HepG2 (cell line): ENCODE measurements around the gene MEAK7. TPM values are rescaled to one million over a fixed set of nuclear protein-coding genes. Genes with fewer than 3 reads are reported as not detected.

Experiments used
- CBX1 ChIP-seq: IDR thresholded peaks from one replicate; pipeline ENCODE4 v1.6.1; 2016; ENCODE audit warnings: antibody characterized with exemption, low read depth
- FOXA1 ChIP-seq, 2 experiments: fragments of 450-650 bp in 1 of 2; sonication (generic) in 1 of 2; formaldehyde crosslinking in 1 of 2; IDR thresholded peaks; 2 replicates each; pipeline versions ENCODE4 v1.4.0 to v1.6.1; 2016 to 2020; ENCODE audit warnings: missing genetic modification reagents in 1 of 2
- HES4 ChIP-seq: sonication (generic); formaldehyde crosslinking; IDR thresholded peaks from 2 replicates; pipeline ENCODE4 v1.9.0; 2021; ENCODE audit warnings: mild to moderate bottlenecking, missing genetic modification reagents, borderline replicate concordance
- NCOR1 ChIP-seq: fragments of 200-600 bp; sonication (generic); IDR thresholded peaks from 2 replicates; pipeline ENCODE4 v1.7.0; 2017; ENCODE audit warnings: antibody characterized with exemption, low read length, borderline replicate concordance
- SALL1 ChIP-seq: sonication (generic); formaldehyde crosslinking; IDR thresholded peaks from 2 replicates; pipeline ENCODE4 v1.8.0; 2022; ENCODE audit warnings: mild to moderate bottlenecking, missing genetic modification reagents
- ZNF317 ChIP-seq: sonication (generic); formaldehyde crosslinking; IDR thresholded peaks from 2 replicates; pipeline ENCODE4 v1.5.0; 2020; ENCODE audit warnings: mild to moderate bottlenecking, missing genetic modification reagents
- ZNF329 ChIP-seq: sonication (generic); formaldehyde crosslinking; IDR thresholded peaks from 2 replicates; pipeline ENCODE4 v1.9.0; 2021; ENCODE audit warnings: low read depth, mild to moderate bottlenecking, missing genetic modification reagents
- polyA plus RNA-seq, 8 experiments: library from polyadenylated mRNA; depleted of rRNA in 3 of 8; stranded (reverse) in 7 of 8; unstranded in 1 of 8; fragments of >200 nt; fragmentation: Illumina TruSeq in 4 of 8; extraction: Trizol in 4 of 8; gene quantifications; 2 replicates each; pipeline versions ENCODE4 v1.2.1 to v1.2.3, GENCODE V29; 2011 to 2016; ENCODE audit warnings: low read depth in 4 of 8, missing spikeins in 1 of 8, mixed read lengths in 1 of 8; ENCODE audit not compliant: insufficient read depth in 1 of 8
- total RNA-seq, 5 experiments: library from RNA; depleted of rRNA; stranded (reverse); fragments of >200 nt; fragmentation: Illumina TruSeq; extraction: Trizol; gene quantifications; 2 replicates each; pipeline ENCODE4 v1.2.3, GENCODE V29; 2016; ENCODE audit warnings: low read depth in 1 of 5
- TF ChIP-seq, protein P1 (sequence below), 2 experiments: sonication (generic) in 1 of 2; formaldehyde crosslinking in 1 of 2; IDR thresholded peaks; 2 replicates each; pipeline versions ENCODE4 v1.6.1 to v1.9.0; 2014 to 2022; ENCODE audit warnings: antibody characterized with exemption in 1 of 2, borderline replicate concordance in 1 of 2, inconsistent platforms in 1 of 2, low read depth in 1 of 2, missing genetic modification reagents in 1 of 2
- TF ChIP-seq, protein P2 (sequence below): sonication (generic); formaldehyde crosslinking; IDR thresholded peaks from 2 replicates; pipeline ENCODE4 v1.5.1; 2020; ENCODE audit warnings: missing genetic modification reagents, mild to moderate bottlenecking, borderline replicate concordance
- TF ChIP-seq, protein P3 (sequence below): sonication (generic); formaldehyde crosslinking; IDR thresholded peaks from 2 replicates; pipeline ENCODE4 v1.8.1; 2022; ENCODE audit warnings: low read depth, mild to moderate bottlenecking, missing genetic modification reagents
- TF ChIP-seq, protein P4 (sequence below): sonication (generic); formaldehyde crosslinking; conservative IDR thresholded peaks from 2 replicates; pipeline ENCODE4 v1.4.0; 2020; ENCODE audit warnings: mild to moderate bottlenecking, missing genetic modification reagents, moderate library complexity

The MEAK7 gene
- total and polyA plus RNA-seq, 2 of the 13 experiments (the other 11 are each of a cell fraction or from before 2014, with no cell fraction given), result 11.8 to 14.7 TPM

DNA sequence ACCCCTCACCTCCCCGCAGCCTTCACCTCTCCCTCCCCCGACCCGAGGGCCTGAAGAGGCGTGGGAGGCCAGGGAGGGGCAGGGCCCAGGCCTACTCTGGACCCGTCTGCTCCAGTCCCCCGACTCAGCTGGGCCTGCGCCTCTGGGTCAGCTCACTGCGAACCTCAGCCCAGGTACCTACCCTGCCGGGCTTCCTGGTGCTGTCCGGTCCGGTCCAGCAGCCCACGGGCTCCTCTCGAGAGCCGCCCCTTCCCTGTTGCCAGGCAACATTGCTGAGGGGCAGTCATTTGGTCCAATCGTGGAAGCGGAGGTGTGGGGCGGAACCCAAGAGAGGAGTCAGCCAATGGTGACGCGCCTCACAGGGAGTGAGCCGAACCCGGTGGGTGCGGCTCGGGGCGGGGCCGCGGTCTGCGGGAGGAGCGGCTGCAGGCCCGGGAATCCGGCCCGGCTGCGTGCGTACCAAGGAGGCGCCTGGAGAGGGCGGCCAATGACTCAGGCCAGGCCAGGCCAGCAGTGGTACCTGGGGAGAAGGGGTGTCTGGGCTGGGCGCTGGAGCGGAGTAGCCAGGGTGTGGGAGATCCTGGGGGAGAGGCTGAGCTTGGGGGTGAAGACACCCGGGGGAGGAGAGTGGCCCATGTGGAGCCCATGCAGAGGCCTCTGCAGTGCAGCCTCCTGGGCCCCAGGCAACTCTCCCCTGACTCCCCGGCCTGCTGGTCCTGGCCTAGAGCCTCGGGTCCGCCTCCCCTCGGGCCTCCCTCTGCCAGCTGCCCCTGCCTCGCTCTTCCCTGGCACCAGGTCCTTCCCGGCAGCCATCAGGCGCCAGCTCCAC lies at the start of gene MEAK7 (continued):
- TF ChIP-seq, protein P1, sequence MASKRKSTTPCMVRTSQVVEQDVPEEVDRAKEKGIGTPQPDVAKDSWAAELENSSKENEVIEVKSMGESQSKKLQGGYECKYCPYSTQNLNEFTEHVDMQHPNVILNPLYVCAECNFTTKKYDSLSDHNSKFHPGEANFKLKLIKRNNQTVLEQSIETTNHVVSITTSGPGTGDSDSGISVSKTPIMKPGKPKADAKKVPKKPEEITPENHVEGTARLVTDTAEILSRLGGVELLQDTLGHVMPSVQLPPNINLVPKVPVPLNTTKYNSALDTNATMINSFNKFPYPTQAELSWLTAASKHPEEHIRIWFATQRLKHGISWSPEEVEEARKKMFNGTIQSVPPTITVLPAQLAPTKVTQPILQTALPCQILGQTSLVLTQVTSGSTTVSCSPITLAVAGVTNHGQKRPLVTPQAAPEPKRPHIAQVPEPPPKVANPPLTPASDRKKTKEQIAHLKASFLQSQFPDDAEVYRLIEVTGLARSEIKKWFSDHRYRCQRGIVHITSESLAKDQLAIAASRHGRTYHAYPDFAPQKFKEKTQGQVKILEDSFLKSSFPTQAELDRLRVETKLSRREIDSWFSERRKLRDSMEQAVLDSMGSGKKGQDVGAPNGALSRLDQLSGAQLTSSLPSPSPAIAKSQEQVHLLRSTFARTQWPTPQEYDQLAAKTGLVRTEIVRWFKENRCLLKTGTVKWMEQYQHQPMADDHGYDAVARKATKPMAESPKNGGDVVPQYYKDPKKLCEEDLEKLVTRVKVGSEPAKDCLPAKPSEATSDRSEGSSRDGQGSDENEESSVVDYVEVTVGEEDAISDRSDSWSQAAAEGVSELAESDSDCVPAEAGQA (IDR thresholded peaks at IDR 0.05; ENCODE audit: low read depth), result no peak
- TF ChIP-seq, protein P1 (CRISPR knock-in tag; IDR thresholded peaks at IDR 0.05; ENCODE audit: borderline replicate concordance), result no peak
- TF ChIP-seq, protein P2, sequence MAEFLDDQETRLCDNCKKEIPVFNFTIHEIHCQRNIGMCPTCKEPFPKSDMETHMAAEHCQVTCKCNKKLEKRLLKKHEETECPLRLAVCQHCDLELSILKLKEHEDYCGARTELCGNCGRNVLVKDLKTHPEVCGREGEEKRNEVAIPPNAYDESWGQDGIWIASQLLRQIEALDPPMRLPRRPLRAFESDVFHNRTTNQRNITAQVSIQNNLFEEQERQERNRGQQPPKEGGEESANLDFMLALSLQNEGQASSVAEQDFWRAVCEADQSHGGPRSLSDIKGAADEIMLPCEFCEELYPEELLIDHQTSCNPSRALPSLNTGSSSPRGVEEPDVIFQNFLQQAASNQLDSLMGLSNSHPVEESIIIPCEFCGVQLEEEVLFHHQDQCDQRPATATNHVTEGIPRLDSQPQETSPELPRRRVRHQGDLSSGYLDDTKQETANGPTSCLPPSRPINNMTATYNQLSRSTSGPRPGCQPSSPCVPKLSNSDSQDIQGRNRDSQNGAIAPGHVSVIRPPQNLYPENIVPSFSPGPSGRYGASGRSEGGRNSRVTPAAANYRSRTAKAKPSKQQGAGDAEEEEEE, result no peak
- TF ChIP-seq ZNF329 (no peak), SALL1 (peak; percentile 61; the same call in 1 of the 2 replicates), ZNF317 (peak; percentile 61), FOXA1 (IDR thresholded peaks at IDR 0.05) (no peak), FOXA1 (CRISPR knock-in tag; IDR thresholded peaks at IDR 0.05) (no peak), CBX1 (peak; percentile 25), NCOR1 (no peak), HES4 (peak; percentile 89; the same call in 1 of the 2 replicates)
- TF ChIP-seq, protein P3, sequence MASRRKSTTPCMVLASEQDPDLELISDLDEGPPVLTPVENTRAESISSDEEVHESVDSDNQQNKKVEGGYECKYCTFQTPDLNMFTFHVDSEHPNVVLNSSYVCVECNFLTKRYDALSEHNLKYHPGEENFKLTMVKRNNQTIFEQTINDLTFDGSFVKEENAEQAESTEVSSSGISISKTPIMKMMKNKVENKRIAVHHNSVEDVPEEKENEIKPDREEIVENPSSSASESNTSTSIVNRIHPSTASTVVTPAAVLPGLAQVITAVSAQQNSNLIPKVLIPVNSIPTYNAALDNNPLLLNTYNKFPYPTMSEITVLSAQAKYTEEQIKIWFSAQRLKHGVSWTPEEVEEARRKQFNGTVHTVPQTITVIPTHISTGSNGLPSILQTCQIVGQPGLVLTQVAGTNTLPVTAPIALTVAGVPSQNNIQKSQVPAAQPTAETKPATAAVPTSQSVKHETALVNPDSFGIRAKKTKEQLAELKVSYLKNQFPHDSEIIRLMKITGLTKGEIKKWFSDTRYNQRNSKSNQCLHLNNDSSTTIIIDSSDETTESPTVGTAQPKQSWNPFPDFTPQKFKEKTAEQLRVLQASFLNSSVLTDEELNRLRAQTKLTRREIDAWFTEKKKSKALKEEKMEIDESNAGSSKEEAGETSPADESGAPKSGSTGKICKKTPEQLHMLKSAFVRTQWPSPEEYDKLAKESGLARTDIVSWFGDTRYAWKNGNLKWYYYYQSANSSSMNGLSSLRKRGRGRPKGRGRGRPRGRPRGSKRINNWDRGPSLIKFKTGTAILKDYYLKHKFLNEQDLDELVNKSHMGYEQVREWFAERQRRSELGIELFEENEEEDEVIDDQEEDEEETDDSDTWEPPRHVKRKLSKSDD (CRISPR knock-in tag), result no peak; the same call in 1 of the 2 replicates
- TF ChIP-seq, protein P4, sequence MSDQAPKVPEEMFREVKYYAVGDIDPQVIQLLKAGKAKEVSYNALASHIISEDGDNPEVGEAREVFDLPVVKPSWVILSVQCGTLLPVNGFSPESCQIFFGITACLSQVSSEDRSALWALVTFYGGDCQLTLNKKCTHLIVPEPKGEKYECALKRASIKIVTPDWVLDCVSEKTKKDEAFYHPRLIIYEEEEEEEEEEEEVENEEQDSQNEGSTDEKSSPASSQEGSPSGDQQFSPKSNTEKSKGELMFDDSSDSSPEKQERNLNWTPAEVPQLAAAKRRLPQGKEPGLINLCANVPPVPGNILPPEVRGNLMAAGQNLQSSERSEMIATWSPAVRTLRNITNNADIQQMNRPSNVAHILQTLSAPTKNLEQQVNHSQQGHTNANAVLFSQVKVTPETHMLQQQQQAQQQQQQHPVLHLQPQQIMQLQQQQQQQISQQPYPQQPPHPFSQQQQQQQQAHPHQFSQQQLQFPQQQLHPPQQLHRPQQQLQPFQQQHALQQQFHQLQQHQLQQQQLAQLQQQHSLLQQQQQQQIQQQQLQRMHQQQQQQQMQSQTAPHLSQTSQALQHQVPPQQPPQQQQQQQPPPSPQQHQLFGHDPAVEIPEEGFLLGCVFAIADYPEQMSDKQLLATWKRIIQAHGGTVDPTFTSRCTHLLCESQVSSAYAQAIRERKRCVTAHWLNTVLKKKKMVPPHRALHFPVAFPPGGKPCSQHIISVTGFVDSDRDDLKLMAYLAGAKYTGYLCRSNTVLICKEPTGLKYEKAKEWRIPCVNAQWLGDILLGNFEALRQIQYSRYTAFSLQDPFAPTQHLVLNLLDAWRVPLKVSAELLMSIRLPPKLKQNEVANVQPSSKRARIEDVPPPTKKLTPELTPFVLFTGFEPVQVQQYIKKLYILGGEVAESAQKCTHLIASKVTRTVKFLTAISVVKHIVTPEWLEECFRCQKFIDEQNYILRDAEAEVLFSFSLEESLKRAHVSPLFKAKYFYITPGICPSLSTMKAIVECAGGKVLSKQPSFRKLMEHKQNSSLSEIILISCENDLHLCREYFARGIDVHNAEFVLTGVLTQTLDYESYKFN (CRISPR knock-in tag), result peak; percentile 22; the same call in 1 of the 2 replicates
